Muscle of back (tissue), 13 donors: ENCODE data around the gene ITLN2. TPM values are rescaled to one million over a fixed set of nuclear protein-coding genes. Genes with fewer than 3 reads are reported as not detected.
A peak's percentile ranks its signal among the peaks of the same experiment; 100 is the strongest.
"Not testable (repeated sequence)": the region's sequence is repeated elsewhere in the genome, so short reads cannot be mapped to it uniquely, and the experiment has no call there.

Source experiments
- DNase-seq, 3 donors: peaks; one replicate each; pipeline versions ENCODE4 v3.0.0 to v3.0.0-alpha.2; 2013
- long read RNA-seq, 9 donors: transcript quantifications; one replicate each; lab custom pipeline, GENCODE V29; 2026
- polyA plus RNA-seq, 10 donors: library from polyadenylated mRNA; unstranded; fragments of 120-200 nt; gene quantifications; one replicate each; pipeline ENCODE4 v1.2.1, GENCODE V29; 2013; ENCODE audit not compliant: insufficient read length in 10 of 10

ITLN2 gene
- under 1 TPM in 2 of 10 donors, not detected in 8; 0.24 TPM for polyA plus RNA-seq
- long read RNA-seq, donor 1 = 0 reads
- long read RNA-seq, donor 2 = 0 reads
- long read RNA-seq, donor 3 = 0 reads
- long read RNA-seq, donor 4 = 0 reads
- long read RNA-seq, donor 5 = 0 reads
- long read RNA-seq, donor 6 = 0 reads
- long read RNA-seq, donor 7 = 0 reads
- long read RNA-seq, donor 8 = 0 reads
- long read RNA-seq, donor 9 = 0 reads

DNA sequence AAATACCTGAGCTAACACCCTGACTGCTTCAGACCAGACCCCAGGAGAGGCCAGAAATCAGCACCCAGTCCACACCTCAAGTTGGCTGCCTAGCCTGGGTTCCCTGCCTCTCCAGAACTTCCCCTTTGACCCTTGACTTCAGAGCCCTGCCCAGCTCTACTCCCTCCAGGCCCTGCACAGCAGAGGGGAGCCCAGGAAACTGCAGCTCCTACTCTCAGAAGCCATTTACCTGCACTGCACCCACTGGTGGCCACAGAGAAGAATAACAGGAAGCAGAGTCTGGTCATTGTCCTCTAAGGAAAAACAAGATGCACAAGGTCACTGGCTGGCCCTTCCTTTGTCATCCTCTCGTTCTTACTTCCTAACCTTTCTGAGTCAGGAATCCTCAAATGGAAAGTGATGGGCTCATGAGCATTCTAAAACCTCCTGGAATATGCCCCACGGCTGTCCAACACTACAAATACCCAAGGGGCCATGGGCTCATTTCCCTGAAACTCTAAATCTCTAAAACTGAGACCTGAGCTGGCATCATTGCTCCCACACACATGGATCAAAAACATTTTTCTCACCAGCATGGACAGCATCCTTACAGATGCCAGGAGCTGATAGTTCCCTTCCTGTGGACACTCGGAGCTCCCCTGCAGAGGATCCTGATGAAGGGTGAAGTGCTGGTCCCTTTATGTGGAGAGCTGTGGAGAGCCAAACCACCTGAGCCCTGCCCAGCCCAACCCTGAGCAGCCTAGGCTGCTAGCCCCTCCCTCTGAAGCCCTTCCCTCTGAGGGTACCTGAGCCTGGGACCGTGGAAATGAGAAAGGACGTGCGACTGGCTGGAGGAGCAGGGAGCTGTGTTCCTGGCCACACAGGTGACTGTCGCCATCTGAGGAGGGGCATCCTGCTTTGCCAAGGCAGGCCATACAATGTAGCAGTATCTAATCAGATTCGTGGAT is at the start of gene ITLN2:
Gene ITLN2 (minus strand): TSS at position 652 of the 947 bp plus-strand sequence. CDS start 68 bp downstream, at position 584.
- peak in 1 of 3 donors; percentile 12 for DNase-seq

DNA sequence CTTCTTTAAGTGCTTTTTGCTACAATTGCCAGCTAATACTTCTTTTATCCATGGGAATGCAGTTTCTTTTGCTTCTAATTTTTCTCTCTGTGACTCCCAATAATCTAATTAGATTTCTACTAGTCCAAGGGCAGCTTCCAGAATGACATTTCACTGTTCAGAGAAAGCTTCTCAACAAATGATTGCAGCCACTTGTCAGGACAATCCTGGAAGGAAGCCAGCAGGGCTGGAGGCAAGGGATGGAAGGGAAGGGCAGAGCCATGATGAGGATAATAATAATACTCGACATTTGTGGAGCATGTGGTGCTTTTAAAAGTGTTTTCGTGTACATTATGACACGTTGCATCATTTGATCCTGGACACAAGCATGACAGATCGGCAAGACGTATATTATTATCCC is 46.9 kb upstream of the ITLN2 start:
- no peak for DNase-seq

DNA sequence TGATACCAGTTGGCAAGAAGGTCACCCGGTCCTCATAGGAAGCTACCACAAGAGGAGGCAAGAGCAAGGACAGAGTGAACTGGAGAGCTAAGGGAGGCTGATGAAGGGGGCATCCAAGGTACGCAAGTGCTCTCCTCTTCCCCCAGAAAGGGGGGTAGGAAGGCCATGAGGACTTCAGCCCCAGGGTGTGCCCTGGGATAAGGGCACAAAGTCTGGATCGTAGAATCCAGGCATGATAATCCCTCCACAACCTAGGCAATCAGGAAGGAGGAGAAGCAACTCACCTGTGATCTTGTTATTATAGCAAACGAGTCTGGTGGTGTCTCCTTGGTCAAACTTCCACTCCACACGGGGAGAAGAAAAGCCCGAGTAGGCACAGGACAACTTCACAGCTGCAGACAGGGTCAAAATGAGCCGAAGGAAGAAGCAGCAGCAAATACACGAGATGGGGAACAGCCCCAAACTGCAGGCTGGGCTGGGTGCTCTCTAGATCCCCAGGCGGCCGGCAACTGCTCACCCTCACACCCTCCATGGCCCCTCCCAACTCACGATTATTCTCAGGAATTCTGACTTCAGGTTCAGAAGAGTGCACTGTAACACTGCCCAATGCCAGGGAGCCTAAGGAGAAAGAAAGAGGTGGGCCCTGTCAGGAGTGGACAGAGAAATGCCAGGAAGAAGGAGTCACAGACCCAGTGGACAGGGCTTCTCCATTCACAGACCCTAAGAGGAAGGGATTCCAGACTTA is 46.3 kb upstream of the ITLN2 start:
- no peak for DNase-seq

DNA sequence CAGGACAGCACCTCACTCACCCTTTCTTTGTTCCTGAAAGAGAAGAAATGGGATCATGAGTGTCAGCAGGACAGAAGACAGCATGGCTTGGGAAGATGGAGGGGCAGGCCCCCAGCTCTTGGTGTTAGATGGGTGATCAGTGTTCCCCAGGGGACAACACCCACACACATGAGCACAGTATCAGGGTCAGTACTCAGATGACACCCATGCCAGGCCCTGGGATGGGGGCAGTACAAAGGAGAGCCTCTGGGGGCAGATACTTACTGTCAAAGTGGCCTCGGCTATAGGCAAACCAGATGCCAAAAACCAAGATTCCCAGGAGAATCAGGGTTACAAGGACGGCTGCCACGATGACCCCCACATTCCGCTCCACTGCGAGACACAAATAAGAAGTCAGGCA is 44.8 kb upstream of the ITLN2 start:
- DNase-seq = no peak

DNA sequence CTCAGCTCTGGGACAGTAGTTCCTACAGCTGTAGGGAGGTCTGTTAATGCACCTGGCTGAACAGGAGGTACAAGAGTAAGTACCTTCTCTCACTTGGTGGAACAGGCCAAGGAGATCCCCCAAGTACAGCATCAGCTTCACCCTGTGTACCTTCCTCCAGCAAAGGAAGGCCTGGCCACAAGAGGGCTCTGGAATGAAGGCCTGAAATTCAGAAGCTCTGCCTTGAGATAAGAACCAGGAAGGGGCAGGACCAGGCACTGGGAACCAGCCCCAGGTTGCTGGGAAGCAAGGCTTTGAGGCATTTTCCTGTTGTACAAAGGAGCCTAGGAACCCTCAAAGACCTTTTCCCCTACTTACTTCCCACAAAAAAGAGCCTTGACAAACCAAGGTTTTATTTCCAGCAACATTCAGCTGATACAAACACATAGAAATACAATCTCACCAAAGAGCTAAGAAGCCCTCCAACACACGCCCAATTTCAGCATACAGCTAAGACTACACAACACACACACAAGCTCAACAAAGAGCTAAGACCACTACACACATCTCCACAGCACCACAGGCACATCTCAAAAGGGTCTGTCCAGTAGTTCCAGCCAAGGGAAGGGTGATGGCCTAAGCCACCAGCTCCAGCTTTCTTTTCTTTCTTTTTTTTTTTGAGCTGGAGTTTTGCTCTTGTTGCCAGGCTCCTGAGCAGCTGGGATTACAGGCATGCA is 42.9 kb upstream of the ITLN2 start:
- peak in 1 of 3 donors; percentile 53 for DNase-seq

DNA sequence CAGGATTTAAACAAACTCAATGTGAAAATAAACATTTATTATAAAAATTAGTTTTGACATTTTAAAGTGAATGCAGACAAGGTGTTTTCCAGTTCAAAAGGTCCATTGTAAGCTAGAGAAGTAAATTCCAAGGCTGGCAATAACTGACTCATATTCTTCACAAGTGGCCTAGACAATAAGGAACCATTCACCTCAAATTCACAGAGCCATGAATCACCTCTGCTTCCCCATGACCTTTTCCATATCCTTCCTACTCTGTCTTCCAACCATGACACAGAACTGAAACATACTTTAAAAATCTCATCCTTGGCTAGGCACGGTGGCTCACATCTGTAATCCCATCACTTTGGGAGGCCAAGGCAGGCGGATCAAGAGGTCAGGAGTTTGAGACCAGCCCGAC is 41.6 kb upstream of the ITLN2 start:
- no peak for DNase-seq

DNA sequence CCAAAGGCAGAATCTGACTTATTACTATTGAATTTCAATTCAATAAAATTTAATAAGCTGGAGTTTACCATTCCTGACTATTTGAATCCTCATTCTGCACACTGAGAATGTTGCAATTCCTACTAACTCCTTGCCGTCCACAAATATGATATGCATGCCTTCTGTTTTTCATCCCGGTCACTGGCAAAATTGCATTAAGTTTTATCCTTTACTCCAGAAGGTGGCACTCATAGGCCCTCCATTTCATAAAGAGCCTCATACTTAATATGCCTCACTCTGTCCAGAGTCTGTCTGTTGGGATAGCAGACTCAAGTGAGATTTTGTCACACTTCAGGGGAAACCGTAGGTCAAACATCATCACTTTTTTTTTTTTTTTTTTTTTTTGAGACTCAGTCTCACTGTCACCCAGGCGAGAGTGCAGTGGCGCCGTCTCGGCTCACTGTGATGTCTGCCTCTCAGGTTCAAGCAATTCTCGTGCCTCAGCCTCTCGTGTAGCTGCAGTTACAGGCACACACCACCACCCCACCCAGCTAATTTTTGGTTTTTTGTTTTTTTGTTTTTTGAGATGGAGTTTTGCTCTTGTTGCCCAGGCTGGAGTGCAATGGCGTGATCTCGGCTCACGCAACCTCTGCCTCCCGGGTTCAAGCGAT is 39.1 kb upstream of the ITLN2 start:
- peak; percentile 37 to 60 (median 38) for DNase-seq

DNA sequence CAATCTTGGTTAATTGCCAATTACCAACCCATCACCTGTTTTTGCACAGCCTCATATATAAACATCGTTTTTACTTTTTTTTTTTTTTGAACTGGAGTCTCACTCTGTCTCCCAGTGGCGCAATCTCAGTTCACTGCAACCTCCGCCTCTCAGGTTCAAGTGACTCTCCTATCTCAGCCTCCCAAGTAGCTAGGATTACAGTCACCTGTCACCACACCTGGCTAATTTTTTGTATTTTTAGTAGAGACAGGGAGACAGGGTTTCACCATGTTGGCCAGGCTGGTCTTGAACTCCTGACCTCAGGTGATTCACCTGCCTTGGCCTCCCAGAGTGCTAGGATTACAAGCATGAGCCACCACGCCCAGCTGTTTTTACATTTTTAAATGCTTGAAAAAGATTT is 37.4 kb upstream of the ITLN2 start:
- DNase-seq = not testable (repeated sequence)

DNA sequence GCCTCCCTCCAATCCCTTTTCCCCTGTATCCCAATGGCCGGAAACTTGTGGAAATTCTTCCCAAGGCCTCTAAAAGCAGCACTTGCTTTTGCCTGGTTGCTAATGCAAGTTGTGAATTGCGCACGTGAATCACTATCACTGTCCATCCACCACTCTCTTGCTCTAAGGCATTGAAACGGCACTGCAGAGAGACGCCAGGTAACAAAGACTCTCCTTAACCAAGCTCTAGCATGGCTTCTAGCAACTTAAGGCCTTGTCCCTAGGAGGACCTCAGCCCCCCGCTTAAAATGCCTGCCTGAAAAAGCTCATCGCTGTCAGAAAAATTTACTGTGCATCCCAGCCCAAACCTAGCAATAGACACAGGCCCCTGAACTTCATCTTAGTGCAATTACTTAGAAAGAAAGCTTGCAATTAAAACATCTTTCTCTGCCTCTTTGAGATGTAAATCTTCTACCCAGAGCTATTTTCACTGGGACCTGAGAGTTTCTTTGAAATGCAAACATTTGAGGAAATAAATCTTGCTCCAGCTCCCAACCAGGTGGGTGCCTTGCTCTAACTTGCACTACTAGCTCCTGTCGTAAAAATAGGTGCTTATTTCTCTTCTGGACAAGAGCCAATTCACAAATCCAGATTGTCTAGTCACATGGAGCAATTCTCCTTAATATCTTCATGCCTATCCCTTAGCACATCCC is 32.9 kb upstream of the ITLN2 start:
- DNase-seq = no peak

DNA sequence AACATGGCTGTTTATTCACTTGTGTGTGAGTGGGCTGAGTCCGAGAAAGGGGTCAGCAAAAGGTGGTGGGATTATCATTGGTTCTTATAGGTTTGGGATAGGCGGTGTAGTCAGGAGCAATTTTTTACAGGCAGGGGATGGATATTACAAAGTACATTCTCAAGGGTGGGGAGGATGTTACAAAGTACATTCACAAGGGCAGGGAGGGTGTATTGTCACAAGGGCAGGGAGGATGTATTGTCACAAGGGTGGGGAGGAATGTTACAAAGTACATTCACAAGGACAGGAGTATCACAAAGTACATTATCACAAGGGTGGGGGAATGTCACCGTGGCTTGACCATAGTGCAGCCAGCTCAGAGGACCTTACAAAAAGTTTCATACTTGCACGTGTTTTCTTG is 31.1 kb upstream of the ITLN2 start:
- DNase-seq = no peak

DNA sequence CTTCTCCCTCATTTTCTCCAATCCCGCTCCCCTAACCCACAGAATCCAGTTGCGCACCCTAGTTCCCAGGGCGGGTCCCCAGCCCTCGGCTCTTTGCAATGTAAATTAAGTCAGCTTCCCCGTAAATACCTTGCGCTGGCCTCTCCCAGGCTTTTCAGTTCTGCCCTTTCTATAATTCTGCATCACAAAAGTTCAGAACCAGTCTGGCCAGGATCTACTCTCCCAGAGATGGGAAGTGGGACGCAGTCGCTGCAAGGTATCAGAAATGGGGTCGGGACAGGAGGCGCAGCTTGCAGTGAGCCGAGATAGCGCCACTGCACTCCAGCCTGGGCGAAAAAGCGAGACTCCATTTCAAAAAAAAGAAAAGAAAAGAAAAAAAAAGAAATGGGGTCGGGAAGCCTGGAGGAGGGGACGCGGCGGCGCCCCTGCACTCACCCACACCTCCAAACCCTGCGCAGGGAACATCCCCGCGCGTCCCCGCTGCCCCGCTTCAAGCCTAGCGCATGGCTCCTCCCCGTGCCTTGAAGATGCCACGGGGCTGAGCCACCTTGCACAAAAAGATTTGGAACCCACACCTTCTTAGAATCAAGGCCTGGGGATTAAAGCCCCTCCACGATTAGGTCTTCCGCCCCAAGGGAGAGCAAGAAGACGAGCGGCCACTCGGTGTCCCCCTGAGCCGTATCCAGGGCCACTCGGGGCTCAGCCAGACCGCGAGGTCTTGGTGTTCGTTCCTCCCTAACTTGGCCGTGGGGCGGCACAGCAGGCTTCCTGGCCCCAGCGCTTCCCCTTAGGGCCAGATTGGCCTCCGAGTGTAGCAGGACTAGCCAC is 27.2 kb upstream of the ITLN2 start:
- DNase-seq = peak in 1 of 3 donors; percentile 7

DNA sequence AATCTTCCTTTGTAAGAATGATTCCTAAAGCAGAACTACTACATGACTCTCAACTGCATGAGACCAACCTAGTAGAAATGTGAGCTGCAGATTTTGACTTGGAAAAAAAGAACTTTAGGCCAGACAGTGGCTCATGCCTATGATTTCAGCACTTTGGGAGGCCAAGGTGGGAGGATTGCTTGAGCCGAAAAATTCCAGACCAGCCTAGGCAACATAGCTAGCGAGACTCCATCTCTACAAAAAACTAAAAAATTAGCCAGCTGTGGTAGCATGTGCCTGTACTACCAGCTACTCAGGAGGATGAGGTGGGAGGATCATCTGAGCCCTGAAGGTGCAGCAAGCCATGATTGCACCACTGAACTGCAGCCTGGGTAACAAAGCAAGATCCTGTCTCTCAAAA is 24.7 kb upstream of the ITLN2 start:
- DNase-seq = no peak

DNA sequence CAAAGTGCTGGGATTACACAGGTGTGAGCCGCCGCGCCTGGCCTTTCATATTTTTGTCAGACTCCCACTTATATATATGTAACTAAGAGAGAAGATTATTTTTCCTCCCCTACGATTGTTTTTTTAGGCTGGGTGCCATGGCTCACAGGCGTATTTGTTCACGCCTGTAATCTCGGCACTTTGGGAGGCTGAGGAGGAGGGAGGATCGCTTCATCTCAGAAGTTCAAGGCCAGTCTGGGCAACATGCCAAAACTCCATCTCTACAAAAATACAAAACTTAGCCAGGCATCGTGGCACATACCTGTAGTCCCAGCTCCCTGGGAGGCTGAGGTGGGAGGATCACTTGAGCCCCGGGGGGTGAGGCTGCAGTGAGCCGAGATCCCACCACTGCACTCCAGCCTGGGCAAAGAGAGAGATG is 23.9 kb upstream of the ITLN2 start:
- DNase-seq = no peak

DNA sequence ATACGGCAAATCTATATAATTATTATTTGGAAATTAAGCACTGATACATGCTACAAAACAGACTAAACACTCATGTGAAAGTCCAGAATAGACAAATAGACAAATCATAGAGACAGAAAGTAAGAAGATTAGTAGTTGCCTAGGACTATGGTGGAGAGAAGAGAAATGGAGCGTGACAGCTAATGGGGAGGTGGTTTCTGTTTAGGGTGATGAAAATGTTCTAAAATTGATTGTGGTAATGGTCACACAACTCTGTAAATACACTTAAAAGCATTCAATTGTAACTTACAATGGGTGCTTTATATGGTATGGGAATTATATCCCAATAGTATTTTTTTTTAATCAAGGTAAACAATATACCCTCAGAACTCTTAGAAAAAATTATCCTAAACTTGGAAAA is 20.4 kb upstream of the ITLN2 start:
- no peak for DNase-seq

DNA sequence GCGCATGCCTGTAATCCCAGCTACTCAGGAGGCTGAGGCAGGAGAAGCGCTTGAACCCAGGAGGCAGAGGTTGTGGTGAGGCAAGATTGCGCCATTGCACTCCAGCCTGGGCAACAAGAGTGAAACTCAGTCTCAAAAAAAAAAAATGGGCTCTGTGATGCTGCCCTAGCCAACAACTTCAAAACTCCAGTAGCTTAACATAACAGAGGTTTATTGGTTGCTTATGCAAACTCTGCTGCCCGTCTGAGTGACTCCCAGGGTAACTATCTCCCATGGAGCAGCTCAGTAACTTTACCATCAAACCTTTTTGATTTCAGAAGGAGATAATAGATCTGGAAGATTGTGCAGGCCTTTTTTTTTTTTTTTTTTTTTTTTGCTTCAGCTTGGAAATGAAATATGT is 18.9 kb upstream of the ITLN2 start:
- DNase-seq = no peak

DNA sequence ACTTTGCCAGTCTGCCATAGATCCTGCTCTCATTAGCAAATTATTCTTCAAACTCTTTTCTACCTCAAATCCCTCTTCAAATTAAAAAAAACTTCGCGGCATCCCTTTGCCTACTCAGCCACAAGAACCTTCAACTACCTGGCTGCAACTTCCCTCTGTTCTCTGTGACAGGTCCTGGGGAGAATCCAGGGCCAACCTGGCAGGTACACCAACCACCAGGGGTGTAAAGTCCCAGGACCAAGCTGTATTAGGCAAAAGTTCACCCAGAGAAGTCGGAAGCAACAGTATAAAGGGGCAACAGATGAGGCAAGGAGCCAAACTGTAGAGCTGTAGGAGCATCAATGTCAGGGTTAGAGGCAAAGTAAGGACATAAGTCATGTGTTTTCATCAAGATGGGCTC is 18.3 kb upstream of the ITLN2 start:
- no peak for DNase-seq

DNA sequence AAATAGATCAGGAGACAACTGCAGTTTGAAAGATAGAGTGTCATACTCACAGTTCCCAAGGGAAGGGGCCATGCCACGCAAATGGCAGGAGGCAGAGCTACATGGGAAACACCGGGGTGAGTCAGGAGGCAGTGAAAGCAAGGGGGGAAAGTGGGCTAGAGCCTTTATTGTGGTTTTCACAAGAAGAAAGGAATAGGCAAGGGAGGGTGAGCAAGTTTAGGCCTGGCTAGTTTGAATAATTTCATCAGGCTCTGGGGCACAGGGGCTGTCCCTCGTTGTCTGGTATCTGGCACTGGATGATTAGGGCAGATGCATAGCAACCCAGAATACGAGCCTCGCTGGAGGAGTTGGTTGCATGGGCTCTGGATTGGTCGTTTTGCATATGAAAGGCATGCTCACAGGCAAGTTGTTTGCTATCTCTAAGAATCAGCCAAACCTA is 17.0 kb upstream of the ITLN2 start:
- no peak for DNase-seq

DNA sequence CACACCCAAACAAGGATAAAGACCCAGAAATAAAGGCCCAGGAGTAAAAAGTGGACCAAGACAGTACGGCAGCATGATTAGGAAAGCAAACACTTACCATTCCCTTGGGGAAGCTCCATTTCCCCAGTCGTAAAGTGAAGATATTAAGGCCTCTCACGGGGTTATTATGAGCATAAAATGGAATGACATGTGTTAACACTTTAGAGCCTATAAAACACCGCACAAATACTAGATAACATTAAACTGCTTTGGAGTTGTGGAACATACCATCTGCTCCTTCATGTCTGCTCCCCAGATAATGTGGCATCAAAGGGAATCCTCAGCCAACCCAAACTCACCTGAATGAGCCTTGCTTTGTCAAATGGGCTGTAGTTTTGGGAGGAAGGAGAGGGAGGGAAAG is 8.9 kb upstream of the ITLN2 start:
- no peak for DNase-seq

DNA sequence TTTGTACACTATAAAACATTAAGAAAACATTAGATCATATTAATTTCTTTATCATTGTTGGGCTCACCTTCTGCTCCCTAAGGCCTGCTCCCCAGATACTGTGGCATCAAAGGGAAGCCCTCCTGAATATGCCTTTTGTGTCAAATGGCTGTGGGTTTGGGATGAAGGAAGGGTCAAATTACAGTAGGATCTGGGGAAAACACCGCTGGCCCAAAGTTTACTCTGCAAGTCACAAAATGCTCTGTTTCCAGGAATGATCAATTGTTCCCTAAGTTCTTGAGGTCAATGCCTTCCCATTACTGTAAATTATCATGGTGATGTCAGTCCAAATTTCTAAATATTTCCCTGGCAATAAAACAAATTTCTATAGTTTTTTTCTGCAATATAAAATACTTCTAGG is 6.8 kb upstream of the ITLN2 start:
- DNase-seq = no peak

DNA sequence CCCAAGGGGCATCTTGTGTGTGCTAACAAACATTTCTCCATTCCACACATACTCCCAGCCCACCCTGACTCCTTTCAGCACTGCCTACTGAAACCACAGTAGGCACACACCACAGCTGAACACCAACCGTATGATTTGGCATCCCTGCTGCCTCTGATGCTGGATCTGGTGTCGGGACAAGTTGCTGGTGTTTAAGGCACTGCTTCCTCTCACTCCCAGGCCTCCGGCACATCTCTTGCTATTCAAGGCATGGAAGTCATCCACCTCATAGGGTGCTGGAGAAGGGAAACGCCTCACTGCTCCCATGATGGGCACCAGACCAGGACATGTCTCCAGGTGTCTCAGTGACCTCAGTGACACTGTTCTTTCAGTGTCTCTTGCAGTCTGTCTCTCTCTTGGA is 2.4 kb upstream of the ITLN2 start:
- no peak for DNase-seq
